Gastroesophageal sphincter (tissue), 3 donors: Measurements from ENCODE around the gene LRRC1.
A peak's percentile ranks its signal among the peaks of the same experiment; 100 is the strongest.

ENCODE experiments used
- CTCF ChIP-seq, 4 experiments: fragments of 200-600 bp in 2 of 4; fragments of 450-650 bp in 2 of 4; sonication (generic) in 1 of 4; IDR thresholded peaks; one replicate each; pipeline ENCODE4 v1.5.1; 2017 to 2019; ENCODE audit warnings: antibody characterized with exemption in 4 of 4, mild to moderate bottlenecking in 2 of 4, moderate library complexity in 2 of 4
- EP300 ChIP-seq: sonication (generic); formaldehyde crosslinking; IDR thresholded peaks from one replicate; pipeline ENCODE4 v1.6.1; 2017; ENCODE audit warnings: antibody characterized with exemption, mild to moderate bottlenecking
- POLR2A ChIP-seq, 2 donors: fragments of 450-650 bp; IDR thresholded peaks; one replicate each; pipeline ENCODE4 v1.6.1; 2017; ENCODE audit warnings: antibody characterized with exemption in 2 of 2, mild to moderate bottlenecking in 2 of 2, moderate library complexity in 1 of 2
- POLR2AphosphoS5 ChIP-seq: sonication (generic); formaldehyde crosslinking; IDR thresholded peaks from one replicate; pipeline ENCODE4 v1.6.1; 2017; ENCODE audit warnings: antibody characterized with exemption

- TF ChIP-seq CTCF (IDR thresholded peaks at IDR 0.05), result no peak
- peak; percentile 42 to 43 for TF ChIP-seq POLR2A (IDR thresholded peaks at IDR 0.05)
- peak; percentile 50 for TF ChIP-seq POLR2AphosphoS5
- TF ChIP-seq EP300, result no peak
Observed at GRCh38 chr6:53794720-53795339, at the start of gene LRRC1.
